Osteocyte (in vitro differentiated cells): ENCODE data around the gene OTOP1. TPM values are rescaled to one million over a fixed set of nuclear protein-coding genes. Genes with fewer than 3 reads are reported as not detected.

Source experiments
- DNase-seq: peaks from one replicate; pipeline ENCODE4 v3.0.0; 2021; ENCODE audit warnings: mixed read lengths; ENCODE audit not compliant: unreplicated experiment; ENCODE audit errors: extremely low spot score
- H3K27ac Mint-ChIP-seq: one replicate; pipeline ENCODE4 v1.8.0; 2021; ENCODE audit warnings: mild to moderate bottlenecking, mixed read lengths; ENCODE audit not compliant: unreplicated experiment
- H3K27me3 Mint-ChIP-seq: one replicate; pipeline ENCODE4 v1.8.0; 2021; ENCODE audit warnings: mixed read lengths; ENCODE audit not compliant: unreplicated experiment
- H3K36me3 Mint-ChIP-seq: one replicate; pipeline ENCODE4 v1.8.0; 2021; ENCODE audit warnings: mixed read lengths; ENCODE audit not compliant: unreplicated experiment
- H3K4me1 Mint-ChIP-seq: one replicate; pipeline ENCODE4 v1.8.0; 2021; ENCODE audit warnings: mixed read lengths; ENCODE audit not compliant: unreplicated experiment
- H3K4me3 Mint-ChIP-seq: one replicate; pipeline ENCODE4 v1.8.0; 2021; ENCODE audit warnings: mild to moderate bottlenecking, moderate library complexity, mixed read lengths; ENCODE audit not compliant: unreplicated experiment
- H3K9me3 Mint-ChIP-seq: one replicate; pipeline ENCODE4 v1.8.0; 2021; ENCODE audit warnings: mixed read lengths; ENCODE audit not compliant: unreplicated experiment
- long read RNA-seq: library from polyadenylated mRNA; unstranded; transcript quantifications from one replicate; pipeline ENCODE4 v2.0.0, GENCODE V29; 2021
- total RNA-seq: library from RNA; stranded (reverse); gene quantifications from 2 replicates; pipeline ENCODE4 v1.2.1, GENCODE V29; 2021
- TF ChIP-seq, protein P1 (sequence below): fragments of 200-600 bp; sonication (generic); IDR thresholded peaks from 2 replicates; pipeline ENCODE4 v1.5.0; 2021; ENCODE audit warnings: antibody characterized with exemption, mild to moderate bottlenecking, moderate library complexity

Gene OTOP1, protein sequence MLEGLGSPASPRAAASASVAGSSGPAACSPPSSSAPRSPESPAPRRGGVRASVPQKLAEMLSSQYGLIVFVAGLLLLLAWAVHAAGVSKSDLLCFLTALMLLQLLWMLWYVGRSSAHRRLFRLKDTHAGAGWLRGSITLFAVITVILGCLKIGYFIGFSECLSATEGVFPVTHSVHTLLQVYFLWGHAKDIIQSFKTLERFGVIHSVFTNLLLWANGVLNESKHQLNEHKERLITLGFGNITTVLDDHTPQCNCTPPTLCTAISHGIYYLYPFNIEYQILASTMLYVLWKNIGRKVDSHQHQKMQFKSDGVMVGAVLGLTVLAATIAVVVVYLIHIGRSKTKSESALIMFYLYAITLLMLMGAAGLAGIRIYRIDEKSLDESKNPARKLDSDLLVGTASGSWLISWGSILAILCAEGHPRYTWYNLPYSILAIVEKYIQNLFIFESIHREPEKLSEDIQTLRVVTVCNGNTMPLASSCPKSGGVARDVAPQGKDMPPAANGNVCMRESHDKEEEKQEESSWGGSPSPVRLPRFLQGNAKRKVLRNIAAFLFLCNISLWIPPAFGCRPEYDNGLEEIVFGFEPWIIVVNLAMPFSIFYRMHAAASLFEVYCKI
- not detected in 2 replicates for total RNA-seq
- long read RNA-seq = 0 reads

DNA sequence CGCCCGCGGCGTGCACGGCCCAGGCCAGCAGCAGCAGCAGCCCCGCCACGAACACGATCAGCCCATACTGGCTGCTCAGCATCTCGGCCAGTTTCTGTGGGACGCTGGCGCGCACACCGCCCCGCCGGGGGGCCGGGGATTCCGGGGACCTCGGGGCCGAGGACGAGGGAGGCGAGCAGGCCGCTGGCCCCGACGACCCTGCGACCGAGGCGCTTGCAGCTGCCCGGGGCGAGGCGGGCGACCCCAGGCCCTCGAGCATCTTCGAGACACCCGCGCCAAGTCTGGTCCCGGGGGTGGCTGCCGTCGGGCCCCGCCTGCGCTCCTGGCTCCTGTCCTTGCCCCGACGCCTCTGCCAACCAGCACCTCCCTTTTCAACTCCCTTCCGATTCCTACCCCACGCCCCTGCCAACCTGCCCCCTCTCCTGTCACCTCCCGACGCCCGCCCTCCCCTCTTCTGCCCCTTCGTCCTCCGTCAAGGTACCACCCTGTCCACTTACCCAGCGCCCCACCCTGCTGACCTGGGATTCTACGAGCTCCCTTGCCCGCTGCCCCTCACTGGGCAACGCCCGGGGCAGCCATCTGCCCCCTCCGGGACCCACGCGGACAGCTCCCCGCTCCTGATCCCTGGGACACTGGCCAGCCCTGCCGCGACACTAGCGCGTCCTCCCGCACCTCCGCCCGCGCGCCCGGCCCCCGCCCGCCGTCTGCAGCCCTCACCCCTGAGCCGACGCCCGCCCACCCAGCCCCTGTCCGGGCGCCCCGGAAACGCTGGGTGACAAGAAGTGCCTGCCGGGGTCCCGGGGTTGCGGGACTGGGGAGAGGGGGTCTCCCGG, at the start of gene OTOP1:
TSS of gene OTOP1 (minus strand) at position 324 of the 833 bp plus-strand sequence. CDS start at position 259, 65 bp downstream.
- DNase-seq = no peak
- H3K27ac Mint-ChIP-seq = no peak within 1 kb of the TSS
- H3K4me1 Mint-ChIP-seq = no peaks in the 10 kb centered on the region
- peaks cover 4% of the 10 kb centered on the region for H3K36me3 Mint-ChIP-seq
- TF ChIP-seq, protein P1, sequence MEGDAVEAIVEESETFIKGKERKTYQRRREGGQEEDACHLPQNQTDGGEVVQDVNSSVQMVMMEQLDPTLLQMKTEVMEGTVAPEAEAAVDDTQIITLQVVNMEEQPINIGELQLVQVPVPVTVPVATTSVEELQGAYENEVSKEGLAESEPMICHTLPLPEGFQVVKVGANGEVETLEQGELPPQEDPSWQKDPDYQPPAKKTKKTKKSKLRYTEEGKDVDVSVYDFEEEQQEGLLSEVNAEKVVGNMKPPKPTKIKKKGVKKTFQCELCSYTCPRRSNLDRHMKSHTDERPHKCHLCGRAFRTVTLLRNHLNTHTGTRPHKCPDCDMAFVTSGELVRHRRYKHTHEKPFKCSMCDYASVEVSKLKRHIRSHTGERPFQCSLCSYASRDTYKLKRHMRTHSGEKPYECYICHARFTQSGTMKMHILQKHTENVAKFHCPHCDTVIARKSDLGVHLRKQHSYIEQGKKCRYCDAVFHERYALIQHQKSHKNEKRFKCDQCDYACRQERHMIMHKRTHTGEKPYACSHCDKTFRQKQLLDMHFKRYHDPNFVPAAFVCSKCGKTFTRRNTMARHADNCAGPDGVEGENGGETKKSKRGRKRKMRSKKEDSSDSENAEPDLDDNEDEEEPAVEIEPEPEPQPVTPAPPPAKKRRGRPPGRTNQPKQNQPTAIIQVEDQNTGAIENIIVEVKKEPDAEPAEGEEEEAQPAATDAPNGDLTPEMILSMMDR = no peak
- H3K27me3 Mint-ChIP-seq = peaks cover 43% of the 10 kb centered on the region
- no peaks in the 10 kb centered on the region for H3K9me3 Mint-ChIP-seq
- H3K4me3 Mint-ChIP-seq = no peak within 1 kb of the TSS

DNA sequence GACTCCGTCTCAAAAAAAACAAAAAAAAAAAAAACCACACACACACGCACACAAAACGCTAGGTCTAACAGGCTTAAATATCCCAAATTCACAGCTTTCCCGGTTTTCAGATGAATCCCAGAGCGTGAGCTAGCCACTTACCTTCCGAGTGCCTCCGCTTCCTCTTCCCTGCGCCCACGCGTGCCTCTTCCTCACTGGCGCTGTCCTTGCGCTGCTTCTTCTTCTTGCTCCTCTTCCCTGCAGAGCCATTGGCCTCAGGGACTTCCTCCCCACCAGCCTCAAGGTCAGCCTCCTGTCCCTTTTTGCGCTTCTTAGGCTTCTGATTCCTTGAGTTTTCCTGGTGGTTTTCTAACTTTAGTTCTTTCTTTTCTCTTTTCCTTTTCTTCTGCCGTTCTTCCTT, 47.5 kb upstream of the OTOP1 start:
- H3K27ac Mint-ChIP-seq = no peak overlapping the region
- H3K9me3 Mint-ChIP-seq = no peaks in the 10 kb centered on the region
- peaks cover 36% of the 10 kb centered on the region for H3K36me3 Mint-ChIP-seq
- DNase-seq = no peak
- H3K4me1 Mint-ChIP-seq = no peaks in the 10 kb centered on the region
- H3K27me3 Mint-ChIP-seq = no peaks in the 10 kb centered on the region
- TF ChIP-seq, protein P1 = no peak
- H3K4me3 Mint-ChIP-seq = no peak overlapping the region

DNA sequence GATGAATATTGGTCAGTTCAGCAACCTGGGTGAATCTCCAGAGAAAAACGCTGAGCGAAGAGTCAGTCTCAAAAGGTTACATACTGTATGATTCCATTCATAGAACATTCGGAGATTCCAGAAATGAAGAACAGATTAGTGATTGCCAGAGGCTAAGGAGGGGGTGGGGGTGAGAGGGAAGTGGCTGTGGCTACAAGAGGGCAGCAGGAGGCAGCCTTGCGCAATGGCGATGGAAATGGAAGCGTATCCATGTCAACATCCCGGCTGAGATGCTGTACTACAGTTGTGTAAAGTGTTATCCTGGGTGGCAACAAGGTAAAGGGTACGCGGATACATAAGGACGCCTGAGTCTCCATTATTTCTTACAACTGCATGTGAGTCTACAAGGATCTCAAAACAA, 45.2 kb upstream of the OTOP1 start:
- no peak for DNase-seq
- no peaks in the 10 kb centered on the region for H3K4me1 Mint-ChIP-seq
- H3K9me3 Mint-ChIP-seq = no peaks in the 10 kb centered on the region
- peaks cover 32% of the 10 kb centered on the region for H3K36me3 Mint-ChIP-seq
- no peaks in the 10 kb centered on the region for H3K27me3 Mint-ChIP-seq
- no peak overlapping the region for H3K27ac Mint-ChIP-seq
- H3K4me3 Mint-ChIP-seq = no peak overlapping the region
- TF ChIP-seq, protein P1 = no peak

DNA sequence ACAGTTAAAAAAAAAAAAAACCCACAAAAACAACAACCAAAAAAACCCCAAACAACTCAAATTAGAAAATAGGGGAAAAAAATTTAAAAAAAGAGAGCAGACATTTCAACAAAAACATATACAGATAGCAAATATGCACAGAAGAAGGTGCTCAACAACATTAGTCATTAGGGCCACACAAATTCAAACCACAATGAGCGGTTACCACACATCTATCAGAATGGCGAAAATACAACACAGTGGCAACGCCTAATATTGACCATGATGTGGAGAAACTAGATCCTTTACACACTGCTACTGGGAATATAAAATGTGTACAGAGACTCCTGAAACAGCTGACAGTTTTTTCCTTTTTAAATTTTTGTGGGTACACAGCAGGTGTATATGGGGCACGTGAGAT, 43.8 kb upstream of the OTOP1 start:
- DNase-seq = no peak
- Mint-ChIP-seq H3K4me1 (no peaks in the 10 kb centered on the region), H3K4me3 (no peak overlapping the region), H3K27ac (no peak overlapping the region), H3K27me3 (no peaks in the 10 kb centered on the region), H3K9me3 (no peaks in the 10 kb centered on the region), H3K36me3 (peaks cover 32% of the 10 kb centered on the region)
- TF ChIP-seq, protein P1 = no peak
